GM19468 (cell line): ENCODE results near the gene RHCE.
"Not testable (repeated sequence)": the region's sequence is repeated elsewhere in the genome, so short reads cannot be mapped to it uniquely, and the experiment has no call there.

Experiments
- ATAC-seq: cut with Tn5 transposase; IDR thresholded peaks from one replicate; pipeline ENCODE4 v1.9.1; 2021; ENCODE audit warnings: mild to moderate bottlenecking, moderate library complexity, moderate number of reproducible peaks; ENCODE audit not compliant: unreplicated experiment; ENCODE audit errors: extremely low read depth

RHCE gene

DNA sequence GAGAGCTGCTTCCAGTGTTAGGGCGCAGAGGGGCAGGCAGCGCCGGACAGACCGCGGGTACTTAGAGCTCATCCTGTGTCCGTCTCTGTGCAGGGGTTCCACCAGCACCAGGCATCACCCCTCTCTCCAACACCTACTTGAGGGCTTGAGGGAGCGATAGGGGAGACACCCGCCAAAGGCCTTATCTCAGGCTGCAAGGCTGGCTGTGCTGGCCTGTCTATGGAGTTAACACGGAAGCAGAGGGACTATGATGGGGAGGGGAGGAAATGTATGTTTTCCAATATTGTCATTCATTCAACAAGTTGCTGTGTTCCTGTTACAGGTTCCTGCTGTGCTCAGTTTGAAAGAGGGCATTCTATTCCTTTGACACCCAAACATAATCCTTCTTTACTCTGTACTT is at the start of gene RHCE:
TSS of gene RHCE (minus strand) at position 111 of the 400 bp plus-strand sequence. CDS start at position 72, 39 bp downstream.
- not testable (repeated sequence) for ATAC-seq

DNA sequence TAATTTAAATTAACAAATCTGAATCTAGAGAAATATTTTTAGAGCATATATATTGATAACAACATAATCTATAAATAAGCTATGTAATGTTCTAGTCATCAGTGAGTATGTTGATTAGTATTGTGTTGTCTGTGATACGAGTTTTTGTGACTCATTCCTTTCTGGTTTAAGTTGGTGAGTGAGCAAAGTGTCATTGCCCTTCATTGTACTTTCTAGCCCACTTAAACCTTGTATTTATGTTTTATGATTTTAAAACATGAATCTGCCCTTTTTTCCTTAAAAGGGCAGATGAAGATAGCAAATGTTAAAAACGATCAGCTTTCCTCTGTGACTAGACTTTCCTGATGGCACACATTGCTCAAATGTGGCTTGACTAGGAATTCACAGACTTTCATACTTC is 48.6 kb upstream of the RHCE start:
- no peak for ATAC-seq

DNA sequence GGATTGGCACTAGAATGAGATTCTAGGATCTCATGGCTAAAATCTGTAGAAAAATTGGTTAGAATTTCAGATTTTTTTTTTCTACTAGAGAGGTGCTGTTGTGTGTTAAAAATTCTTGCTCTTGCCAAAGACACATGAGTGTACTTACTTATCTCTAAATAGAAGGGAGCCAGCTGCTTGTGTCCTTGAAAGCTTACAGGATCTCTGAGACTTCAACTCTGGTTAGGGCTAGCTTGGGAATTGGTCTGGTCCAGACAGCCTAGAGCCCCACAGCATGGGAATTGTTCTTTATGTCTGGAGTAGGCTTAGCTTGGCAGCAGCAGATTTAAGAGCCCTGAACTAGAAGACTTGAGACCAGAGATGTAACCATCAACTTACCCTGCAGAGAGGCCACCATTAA is 47.4 kb upstream of the RHCE start:
- no peak for ATAC-seq

DNA sequence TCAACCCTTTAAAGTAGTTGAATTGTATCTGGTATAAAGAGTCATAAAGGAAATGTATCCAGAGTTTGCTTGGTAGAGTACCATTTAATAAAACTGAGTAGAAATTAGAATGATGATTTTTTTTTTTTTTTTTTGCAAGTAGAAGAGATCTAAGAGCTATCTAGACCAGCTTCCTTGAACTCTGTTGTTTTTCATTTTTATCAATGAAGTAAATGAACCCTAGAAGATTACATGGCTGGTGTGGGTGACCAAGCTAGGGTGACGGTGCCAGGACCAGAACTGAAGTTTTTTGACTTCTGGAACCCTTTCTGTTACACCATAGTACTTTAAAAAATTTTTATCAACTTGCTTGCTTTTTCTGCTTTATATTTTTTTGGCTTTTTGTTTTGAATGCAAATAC is 47.0 kb upstream of the RHCE start:
- no peak for ATAC-seq

DNA sequence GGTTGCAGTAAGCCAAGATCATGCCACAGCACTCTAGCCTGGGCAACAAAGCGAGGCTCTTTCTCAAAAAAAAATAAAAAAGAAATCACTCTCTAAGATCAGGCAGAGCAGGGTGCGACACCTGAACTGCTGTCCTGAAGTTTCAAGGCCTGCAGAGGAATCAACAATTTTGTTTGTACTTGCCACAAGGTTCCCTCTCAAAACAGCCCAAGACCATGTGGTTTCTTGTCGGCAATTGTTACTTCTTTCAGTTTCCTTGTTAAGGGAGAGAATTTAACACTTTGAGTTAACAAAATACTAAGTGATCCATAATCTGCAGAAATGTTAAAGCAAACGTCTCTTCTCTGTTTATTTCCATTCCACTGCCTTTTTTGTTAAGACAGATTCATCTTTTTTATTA is 46.6 kb upstream of the RHCE start:
- ATAC-seq = no peak

DNA sequence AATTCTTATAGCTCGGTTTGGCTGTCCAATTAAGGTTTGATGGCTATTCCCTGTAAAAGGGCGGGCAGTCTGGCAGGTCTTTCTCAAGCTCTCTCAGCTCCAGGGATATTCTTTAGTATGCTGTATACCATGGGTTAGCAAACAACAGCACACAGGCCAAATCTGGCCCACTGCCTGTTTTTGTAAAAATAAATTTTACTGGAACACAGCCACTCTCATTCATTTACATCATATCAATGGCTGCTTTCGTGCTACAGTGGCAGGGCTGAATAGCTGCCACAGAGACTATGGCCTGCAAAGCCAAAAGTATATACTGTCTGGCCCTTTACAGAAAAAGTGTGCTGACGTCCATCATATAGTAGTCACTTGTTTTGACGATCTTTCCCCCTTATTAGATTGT is 42.1 kb upstream of the RHCE start:
- no peak for ATAC-seq

DNA sequence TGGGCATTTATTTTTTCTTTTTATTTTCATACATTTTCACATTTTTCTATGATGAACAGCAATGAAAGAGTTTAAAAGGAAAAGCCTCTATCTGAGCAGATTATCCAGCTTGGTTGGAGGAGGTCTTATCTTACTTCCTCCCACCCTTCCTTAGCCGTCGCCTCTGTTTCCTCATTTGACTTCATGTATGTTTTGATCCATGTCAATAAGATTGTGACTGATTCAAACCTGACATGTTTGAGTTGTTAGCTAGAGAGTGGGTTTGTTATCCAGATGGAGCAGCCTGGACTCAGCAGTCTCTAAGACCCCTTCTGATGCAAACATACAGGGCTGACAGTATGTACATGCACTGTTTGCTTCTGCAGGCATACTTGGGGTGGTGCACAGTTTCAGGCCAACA is 41.2 kb upstream of the RHCE start:
- ATAC-seq = no peak

DNA sequence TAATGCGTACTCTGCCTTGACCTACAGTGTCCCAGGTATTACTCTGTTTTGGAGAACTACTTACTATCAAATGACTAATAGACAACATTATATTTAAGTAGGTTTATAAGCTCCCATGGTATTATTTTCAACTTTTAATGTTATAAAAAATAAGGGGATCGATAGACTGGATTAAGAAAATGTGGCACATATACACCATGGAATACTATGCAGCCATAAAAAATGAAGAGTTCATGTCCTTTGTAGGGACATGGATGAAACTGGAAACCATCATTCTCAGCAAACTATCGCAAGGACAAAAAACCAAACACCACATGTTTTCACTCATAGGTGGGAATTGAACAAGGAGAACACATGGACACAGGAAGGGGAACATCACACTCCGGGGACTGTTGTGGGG is 40.2 kb upstream of the RHCE start:
- ATAC-seq = not testable (repeated sequence)

DNA sequence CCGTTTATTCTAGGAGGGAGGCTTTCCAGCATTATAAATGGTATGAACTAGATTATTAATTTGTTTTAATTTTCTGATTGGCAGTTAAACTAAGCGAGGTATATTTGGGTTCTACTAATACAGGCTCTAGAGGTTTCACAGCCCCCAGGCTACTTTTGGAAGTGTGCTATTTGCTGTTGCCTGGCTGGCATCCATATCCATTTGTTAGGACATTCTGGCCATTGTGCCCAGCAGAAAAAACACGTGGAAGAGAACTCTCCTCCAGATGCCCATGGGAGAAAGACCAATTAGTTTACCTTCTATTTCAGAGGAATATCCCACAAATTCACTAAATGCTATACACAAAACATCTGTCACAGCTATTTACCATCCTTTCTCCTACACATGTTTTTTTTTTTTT is 39.4 kb upstream of the RHCE start:
- no peak for ATAC-seq

DNA sequence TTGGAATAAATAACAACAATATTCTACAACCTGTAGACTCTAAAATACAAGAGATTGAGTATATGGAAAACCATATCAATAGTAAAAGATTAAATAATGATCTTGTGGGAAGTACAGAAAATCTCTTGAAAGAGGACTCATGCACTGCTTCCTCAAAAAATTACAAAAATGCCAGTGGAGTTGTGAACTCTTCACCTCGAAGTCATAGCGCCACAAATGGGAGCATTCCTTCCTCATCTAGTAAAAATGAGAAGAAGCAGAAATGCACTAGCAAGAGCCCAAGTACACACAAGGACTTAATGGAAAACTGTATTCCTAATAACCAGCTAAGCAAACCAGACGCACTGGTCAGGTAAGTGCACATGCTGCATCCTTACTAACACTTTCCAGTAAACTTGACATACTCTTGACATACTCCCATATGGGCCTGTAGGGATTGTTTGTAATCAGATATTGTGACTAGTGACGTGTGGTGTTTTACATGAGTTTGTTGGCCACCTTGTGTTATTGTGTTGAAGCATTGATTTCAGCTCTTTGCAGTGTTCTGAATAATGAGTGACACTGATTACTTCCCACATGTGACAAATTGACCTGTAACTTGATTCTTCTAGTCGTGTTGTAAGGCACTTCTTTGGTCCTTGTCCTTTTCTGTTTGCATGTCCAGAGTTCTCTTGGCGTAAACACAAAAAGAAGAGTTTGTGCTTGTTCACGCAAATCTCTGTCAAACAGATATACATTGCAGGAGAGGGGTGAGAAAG is 38.1 kb upstream of the RHCE start:
- ATAC-seq = no peak

DNA sequence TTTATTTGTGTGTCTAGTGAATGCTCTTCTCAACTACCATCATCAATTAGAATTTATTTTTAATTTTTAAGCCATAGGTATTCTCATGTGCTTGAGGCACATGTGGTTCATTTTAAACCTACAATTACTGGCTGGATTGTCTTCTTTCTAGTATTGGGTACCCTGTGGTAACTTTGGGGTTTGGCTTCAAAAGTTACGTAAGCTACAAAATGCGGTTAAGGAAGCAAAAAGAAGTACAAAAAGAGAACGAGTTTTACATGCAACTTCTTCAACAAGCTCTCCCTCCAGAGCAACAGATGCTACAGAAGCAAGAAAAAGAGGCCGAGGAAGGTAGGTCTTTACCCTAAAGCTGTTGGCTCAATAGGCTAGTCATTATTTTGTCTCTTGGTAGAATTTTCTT is 35.9 kb upstream of the RHCE start:
- no peak for ATAC-seq

DNA sequence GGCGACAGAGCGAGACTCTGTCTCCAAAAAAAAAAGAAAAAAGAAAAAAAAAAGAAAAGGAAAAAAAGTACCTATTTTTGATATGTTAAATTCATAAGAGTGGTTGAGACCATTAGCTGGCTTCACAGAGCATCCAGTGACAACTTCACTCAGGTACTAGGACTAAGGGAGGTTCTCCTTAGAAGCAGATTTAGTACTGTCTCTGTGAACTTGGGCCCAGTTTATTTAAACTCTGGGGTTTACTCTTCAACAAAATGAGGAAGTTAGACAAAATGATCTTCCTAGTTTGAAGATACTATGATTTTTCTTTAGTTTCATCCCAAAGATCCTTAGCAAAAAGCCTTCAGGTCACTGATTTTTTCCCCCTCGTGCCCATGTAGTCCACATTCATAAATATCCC is 31.3 kb upstream of the RHCE start:
- ATAC-seq = no peak

DNA sequence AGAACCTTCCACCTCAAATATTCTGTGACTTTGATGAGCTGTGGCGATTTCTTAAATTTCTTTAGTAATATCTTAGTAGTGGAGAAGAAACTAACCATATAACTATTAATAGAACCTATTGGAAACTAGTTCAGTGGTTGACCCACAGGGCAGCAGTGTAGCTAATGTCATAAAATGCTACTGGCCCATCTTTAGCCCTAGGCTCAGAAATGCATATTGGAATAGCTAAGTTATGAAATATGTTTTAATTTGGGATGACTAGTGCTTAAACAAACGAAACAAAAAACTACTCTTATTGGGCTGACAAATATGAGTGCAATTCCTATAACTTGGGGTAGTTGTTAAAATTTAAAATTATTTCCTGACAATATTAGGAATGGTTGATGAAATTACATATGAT is 30.3 kb upstream of the RHCE start:
- ATAC-seq = no peak

DNA sequence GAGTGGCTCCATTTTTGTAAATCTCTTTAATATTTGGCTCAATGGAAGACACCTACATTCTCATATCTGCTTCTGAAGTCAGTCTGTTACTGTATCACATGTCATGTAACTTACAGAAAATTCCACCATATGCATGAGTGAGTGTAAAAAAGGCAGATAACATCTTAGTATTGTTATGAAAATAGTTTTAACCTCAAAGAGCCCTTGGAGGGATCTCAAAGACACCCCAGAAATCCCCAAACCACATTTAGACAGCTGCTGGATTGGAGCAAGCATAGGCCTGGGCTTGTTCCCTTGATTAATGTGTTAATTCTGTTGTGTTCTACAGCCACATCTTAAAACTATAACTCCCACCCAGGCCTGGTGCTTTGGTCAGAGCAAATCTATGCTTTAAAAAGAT is 26.9 kb upstream of the RHCE start:
- ATAC-seq = no peak

DNA sequence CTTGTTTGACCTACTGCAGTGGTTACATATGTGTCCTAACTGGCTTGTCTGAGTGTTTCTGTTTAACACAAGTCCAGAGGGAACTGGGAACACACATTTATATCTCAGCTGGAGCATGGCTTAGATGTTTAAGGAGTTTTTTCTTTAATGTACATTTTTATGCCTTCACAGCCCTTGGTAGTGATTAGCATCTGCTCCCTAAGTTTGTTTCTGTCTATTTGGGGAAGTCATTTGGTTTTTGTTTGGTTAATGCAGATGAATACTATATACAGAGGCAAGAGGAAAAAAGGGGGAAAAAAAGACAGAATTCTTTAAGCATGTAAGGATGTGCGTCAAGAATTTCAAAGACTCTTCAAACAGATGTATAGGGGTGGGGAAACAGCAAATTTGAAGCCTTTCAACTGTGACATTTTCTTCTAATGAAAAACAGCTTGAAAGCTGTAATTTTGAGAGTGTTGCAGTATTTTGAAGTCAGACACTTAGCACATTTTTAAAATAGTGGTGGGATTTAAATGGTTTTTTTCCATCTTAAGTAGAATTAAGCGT is 25.4 kb upstream of the RHCE start:
- ATAC-seq = no peak

DNA sequence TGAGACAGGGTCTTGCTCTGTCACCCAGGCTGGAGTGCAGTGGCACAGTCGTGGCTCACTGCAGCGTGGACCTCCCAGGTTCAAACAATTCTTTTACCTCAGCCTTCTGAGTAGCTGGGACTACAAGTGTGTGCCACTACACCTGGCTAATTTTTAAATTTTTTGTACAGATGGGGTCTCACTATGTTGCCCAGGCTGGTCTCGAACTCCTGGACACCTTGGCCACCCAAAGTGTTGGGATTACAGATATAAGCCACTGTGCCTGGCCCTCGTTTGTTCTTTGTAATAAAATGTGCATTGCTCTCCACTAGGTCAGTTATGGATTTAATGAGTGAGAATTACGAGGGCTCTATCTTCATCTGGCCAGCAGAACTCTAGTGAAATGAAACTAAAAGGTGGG is 24.0 kb upstream of the RHCE start:
- ATAC-seq = not testable (repeated sequence)

DNA sequence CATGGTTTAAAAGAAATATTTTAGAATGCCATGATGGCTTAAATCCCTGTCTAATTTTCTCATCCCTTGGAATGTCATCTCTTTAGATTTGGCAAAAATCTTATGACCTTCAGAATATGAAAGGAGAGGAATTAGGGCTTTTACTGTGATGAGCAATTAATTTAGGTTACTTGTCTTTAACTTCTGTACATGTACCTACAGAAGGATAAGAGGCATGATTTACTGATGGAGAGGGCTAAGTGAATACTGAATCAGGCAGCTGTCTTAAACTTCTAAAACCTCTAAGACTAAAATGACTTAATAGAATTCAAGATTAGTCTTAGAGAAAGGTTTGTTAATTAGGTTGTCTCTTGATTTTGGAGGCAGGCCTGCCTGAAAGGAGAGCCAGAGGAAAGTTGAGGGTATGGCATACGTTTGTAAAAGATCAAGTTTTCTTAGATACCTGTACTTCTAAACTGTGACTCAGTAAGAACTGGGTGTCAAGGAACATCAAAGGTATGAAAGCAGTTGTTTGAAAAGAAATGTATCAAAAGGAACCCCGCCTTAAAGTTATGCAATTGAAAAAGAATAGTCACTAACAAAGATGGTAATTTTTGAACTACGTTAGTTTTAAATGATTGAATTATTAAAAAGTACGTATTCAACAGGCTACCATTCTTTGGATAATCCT is 22.5 kb upstream of the RHCE start:
- ATAC-seq = no peak

DNA sequence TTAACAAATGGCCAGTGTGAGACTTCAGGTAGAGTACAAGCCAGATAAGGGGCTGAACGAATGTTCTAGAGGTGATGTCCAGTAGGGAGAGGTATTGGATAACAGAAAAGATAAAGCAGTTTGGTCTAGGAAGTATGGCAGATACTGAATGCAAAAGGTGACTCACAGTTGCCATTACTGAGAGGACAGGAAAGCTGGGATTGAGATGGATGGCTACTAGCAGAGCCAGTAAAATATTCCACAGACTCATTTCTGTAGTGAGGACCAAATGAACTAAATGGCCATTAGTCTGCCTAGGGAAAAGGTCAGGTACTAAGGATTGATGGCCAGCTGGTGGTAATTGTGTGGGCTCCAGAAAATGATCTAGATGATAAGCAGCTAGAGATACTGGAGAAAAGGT is 21.6 kb upstream of the RHCE start:
- ATAC-seq = no peak

DNA sequence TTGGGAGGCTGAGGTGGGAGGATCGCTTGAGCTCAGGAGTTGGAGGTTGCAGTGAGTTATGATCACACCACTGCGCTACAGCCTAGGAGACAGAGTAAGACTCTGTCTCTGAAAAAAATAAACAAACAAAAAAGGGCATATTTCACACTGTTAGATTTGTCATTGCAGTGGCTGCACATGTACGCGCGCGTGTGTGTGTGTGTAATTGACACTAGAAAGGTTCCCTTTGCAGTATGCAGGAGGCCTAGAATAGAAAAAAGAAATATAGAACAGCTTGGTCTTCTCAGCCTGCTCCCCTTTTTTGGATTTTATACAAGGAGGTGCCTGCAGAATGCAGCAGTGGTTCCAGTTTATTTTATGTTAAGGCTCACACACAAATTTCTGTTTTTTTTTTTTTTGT is 18.7 kb upstream of the RHCE start:
- no peak for ATAC-seq

DNA sequence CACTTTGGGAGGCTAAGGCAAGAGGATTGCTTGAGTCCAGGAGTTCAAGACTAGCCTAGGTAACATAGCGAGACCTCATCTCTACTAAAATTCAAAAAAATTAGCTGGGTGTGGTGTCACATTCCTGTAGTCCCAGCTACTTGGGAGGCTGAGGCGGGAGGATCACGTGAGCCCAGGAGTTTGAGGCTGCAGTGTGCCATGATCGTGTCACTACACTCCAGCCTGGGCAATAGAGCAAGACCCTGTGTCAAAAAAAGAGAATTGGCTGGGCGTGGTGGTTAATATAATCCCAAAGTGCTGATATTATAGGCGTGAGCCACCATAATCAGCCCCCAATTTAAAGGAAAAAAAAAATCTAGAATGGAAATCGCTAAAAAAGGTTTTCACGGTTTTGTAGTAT is 17.0 kb upstream of the RHCE start:
- no peak for ATAC-seq

DNA sequence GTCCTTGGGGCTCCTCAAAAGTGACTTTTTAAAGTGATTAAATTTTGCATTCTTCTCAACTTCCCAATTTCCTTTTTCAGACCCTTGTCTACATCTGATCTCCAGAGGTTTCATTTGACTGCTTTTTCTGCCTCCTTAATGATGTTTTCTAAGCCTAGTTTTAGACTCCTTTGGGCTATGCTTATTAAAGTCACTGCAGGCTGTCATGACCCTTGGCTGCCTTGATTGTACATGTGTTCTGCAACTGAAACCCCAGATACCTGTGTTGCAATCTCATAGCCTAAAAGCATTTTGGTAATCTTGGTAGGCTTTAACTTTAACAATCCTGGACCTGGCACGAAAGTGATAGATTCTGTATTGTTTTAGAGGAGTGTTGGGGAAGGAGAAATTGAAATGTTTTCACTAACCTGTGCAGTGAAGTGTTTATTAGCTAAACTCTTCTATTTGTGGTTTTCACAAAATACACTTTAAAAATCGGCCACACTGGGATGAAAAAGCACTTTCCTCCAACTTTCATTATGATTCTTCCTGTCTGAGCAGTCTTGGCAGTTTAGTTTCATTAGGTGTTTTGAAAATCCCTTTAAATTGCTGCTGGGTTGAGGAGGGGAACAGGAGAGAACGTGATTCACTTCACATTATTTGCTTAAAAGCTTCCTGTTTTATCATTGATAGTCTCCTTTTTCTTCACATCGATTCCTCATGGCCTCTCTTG is 14.9 kb upstream of the RHCE start:
- ATAC-seq = no peak
